IMR-90 (cell line): ENCODE measurements around the gene PRDM2. TPM values are rescaled to one million over a fixed set of nuclear protein-coding genes. Genes with fewer than 3 reads are reported as not detected.

Experiments
- ATAC-seq: fragments of 200-7000 bp; cut with Tn5 transposase; 2 replicates; pipeline ENCODE4 v1.9.1; 2020; ENCODE audit warnings: low read depth, mild to moderate bottlenecking, moderate library complexity
- BruUV-seq: library from RNA; stranded (reverse); fragments of 400-500 nt; replicated peaks from 2 replicates; lab custom pipeline; 2021; lab: Mats Ljungman, UMichigan
- CTCF ChIA-PET: fragments of 300-600 bp; formaldehyde crosslinking; extraction: SDS; loops from one replicate; lab custom pipeline; 2021; ENCODE audit warnings: antibody characterized with exemption; lab: Yijun Ruan, JAX
- POLR2A ChIA-PET: fragments of 300-600 bp; sonication (Branson Sonifier 250); formaldehyde crosslinking; loops from one replicate; lab custom pipeline; 2022; ENCODE audit warnings: antibody characterized with exemption; ENCODE audit not compliant: unreplicated experiment; lab: Charles Lee
- DNase-seq: peaks from one replicate; pipeline ENCODE4 v3.0.0; 2013
- H2AFZ ChIP-seq: replicated peaks from 2 replicates; pipeline ENCODE3; 2013; ENCODE audit warnings: low read length, mild to moderate bottlenecking; ENCODE audit not compliant: poor library complexity
- H2AK5ac ChIP-seq: 2 replicates; pipeline ENCODE4 v1.6.1; 2013; ENCODE audit warnings: low read depth, low read length, inconsistent platforms
- H2AK9ac ChIP-seq: replicated peaks from 2 replicates; pipeline ENCODE3; 2013; ENCODE audit warnings: mild to moderate bottlenecking, low read depth, low read length, moderate library complexity; ENCODE audit not compliant: poor library complexity
- H2BK120ac ChIP-seq: 2 replicates; pipeline ENCODE4 v1.6.1; 2013; ENCODE audit warnings: low read depth, low read length, inconsistent platforms
- H2BK15ac ChIP-seq: 3 replicates; pipeline ENCODE4 v1.6.1; 2013; ENCODE audit warnings: low read depth, low read length, inconsistent platforms
- H2BK20ac ChIP-seq: 2 replicates; pipeline ENCODE4 v1.6.1; 2013; ENCODE audit warnings: low read depth, mild to moderate bottlenecking, inconsistent platforms, low read length, moderate library complexity
- H2BK5ac ChIP-seq: 2 replicates; pipeline ENCODE4 v1.6.1; 2013; ENCODE audit warnings: mild to moderate bottlenecking, low read depth, low read length, inconsistent platforms; ENCODE audit not compliant: poor library complexity, severe bottlenecking
- H3K14ac ChIP-seq: replicated peaks from 2 replicates; pipeline ENCODE4 v1.6.1; 2013; ENCODE audit warnings: low read depth, low read length, inconsistent platforms
- H3K18ac ChIP-seq: 2 replicates; pipeline ENCODE4 v1.6.1; 2013; ENCODE audit warnings: low read depth, low read length, control low read depth
- H3K23ac ChIP-seq: 2 replicates; pipeline ENCODE4 v1.6.1; 2013; ENCODE audit warnings: low read depth, low read length, inconsistent platforms
- H3K27ac ChIP-seq: 2 replicates; pipeline ENCODE4 v1.5.1; 2013; ENCODE audit warnings: mild to moderate bottlenecking, control low read depth, low read length; ENCODE audit not compliant: insufficient read depth
- H3K27me3 ChIP-seq: 2 replicates; pipeline ENCODE4 v1.6.1; 2013; ENCODE audit warnings: low read length; ENCODE audit not compliant: control insufficient read depth, insufficient read depth
- H3K36me3 ChIP-seq: 2 replicates; pipeline ENCODE4 v1.6.1; 2013; ENCODE audit warnings: low read length, mixed read lengths; ENCODE audit not compliant: control insufficient read depth, insufficient read depth
- H3K4ac ChIP-seq: 2 replicates; pipeline ENCODE4 v1.6.1; 2013; ENCODE audit warnings: low read depth, low read length, inconsistent platforms
- H3K4me1 ChIP-seq: 2 replicates; pipeline ENCODE4 v1.6.1; 2013; ENCODE audit warnings: low read length, mixed read lengths; ENCODE audit not compliant: control insufficient read depth, insufficient read depth
- H3K4me2 ChIP-seq: 2 replicates; pipeline ENCODE4 v1.6.1; 2013; ENCODE audit warnings: low read depth, mild to moderate bottlenecking, control low read depth, low read length, moderate library complexity
- H3K4me3 ChIP-seq: 2 replicates; pipeline ENCODE4 v1.5.1; 2013; ENCODE audit warnings: low read depth, mild to moderate bottlenecking, control low read depth, low read length, moderate library complexity; ENCODE audit not compliant: insufficient read depth
- H3K56ac ChIP-seq: 2 replicates; pipeline ENCODE4 v1.6.1; 2013; ENCODE audit warnings: low read length, inconsistent platforms; ENCODE audit not compliant: insufficient read depth; ENCODE audit errors: extremely low read depth
- H3K79me1 ChIP-seq, 2 experiments: 2 replicates each; pipeline ENCODE4 v1.6.1; 2013; ENCODE audit warnings: low read length in 2 of 2, inconsistent platforms in 1 of 2, low read depth in 1 of 2
- H3K9ac ChIP-seq: 2 replicates; pipeline ENCODE4 v1.6.1; 2013; ENCODE audit warnings: low read depth, low read length, control low read depth
- H3K9me1 ChIP-seq: 2 replicates; pipeline ENCODE4 v1.6.1; 2013; ENCODE audit warnings: low read length, inconsistent platforms; ENCODE audit not compliant: insufficient read depth
- H3K9me3 ChIP-seq: 2 replicates; pipeline ENCODE4 v1.6.1; 2013; ENCODE audit warnings: low read length; ENCODE audit not compliant: control insufficient read depth, insufficient read depth
- H4K20me1 ChIP-seq: 2 replicates; pipeline ENCODE4 v1.6.1; 2013; ENCODE audit warnings: low read length, inconsistent platforms; ENCODE audit not compliant: insufficient read depth
- H4K5ac ChIP-seq: 2 replicates; pipeline ENCODE4 v1.6.1; 2013; ENCODE audit warnings: mild to moderate bottlenecking, low read depth, low read length, control low read depth
- H4K8ac ChIP-seq, 2 experiments: 2 replicates each; pipeline ENCODE4 v1.6.1; 2013; ENCODE audit warnings: low read depth in 2 of 2, low read length in 2 of 2, control low read depth in 1 of 2, inconsistent platforms in 1 of 2
- H4K91ac ChIP-seq: 2 replicates; pipeline ENCODE4 v1.6.1; 2013; ENCODE audit warnings: low read depth, low read length, inconsistent platforms; ENCODE audit not compliant: insufficient read depth
- BHLHE40 ChIP-seq: fragments of 150-350 bp; IDR thresholded peaks from 2 replicates; pipeline ENCODE4 v1.6.1; 2016; ENCODE audit warnings: mild to moderate bottlenecking, low read depth, low read length
- CEBPB ChIP-seq: IDR thresholded peaks from 2 replicates; pipeline ENCODE4 v1.6.1; 2012; ENCODE audit warnings: low read depth, low read length, improper control_type of control experiment
- CHD1 ChIP-seq: IDR thresholded peaks from 2 replicates; pipeline ENCODE4 v1.6.1; 2012; ENCODE audit warnings: low read depth, low read length, improper control_type of control experiment
- CTCF ChIP-seq: conservative IDR thresholded peaks from 2 replicates; pipeline ENCODE4 v1.5.1; 2012; ENCODE audit warnings: mild to moderate bottlenecking, low read depth, low read length, improper control_type of control experiment
- ELK1 ChIP-seq: fragments of 150-350 bp; IDR thresholded peaks from 2 replicates; pipeline ENCODE4 v1.6.1; 2016; ENCODE audit warnings: low read depth, mild to moderate bottlenecking, low read length, moderate library complexity, borderline replicate concordance
- FOS ChIP-seq: fragments of 150-350 bp; IDR thresholded peaks from 2 replicates; pipeline ENCODE4 v1.6.1; 2016; ENCODE audit warnings: low read depth, low read length
- MAFK ChIP-seq: IDR thresholded peaks from 2 replicates; pipeline ENCODE4 v1.6.1; 2012; ENCODE audit warnings: low read depth, low read length, improper control_type of control experiment
- MAZ ChIP-seq: IDR thresholded peaks from 2 replicates; pipeline ENCODE4 v1.6.1; 2012; ENCODE audit warnings: low read depth, mild to moderate bottlenecking, low read length, improper control_type of control experiment, moderate library complexity, borderline replicate concordance
- MXI1 ChIP-seq: IDR thresholded peaks from 2 replicates; pipeline ENCODE4 v1.6.1; 2012; ENCODE audit warnings: low read depth, mild to moderate bottlenecking, low read length, moderate library complexity, borderline replicate concordance
- POLR2A ChIP-seq: IDR thresholded peaks from 2 replicates; pipeline ENCODE4 v1.6.1; 2012; ENCODE audit warnings: mild to moderate bottlenecking, low read depth, low read length
- RAD21 ChIP-seq: IDR thresholded peaks from 2 replicates; pipeline ENCODE4 v1.6.1; 2012; ENCODE audit warnings: low read length, improper control_type of control experiment
- RCOR1 ChIP-seq: IDR thresholded peaks from 2 replicates; pipeline ENCODE4 v1.6.1; 2012; ENCODE audit warnings: mild to moderate bottlenecking, low read length, improper control_type of control experiment; ENCODE audit not compliant: insufficient replicate concordance
- RFX5 ChIP-seq: IDR thresholded peaks from 2 replicates; pipeline ENCODE4 v1.8.0; 2012; ENCODE audit warnings: low read depth, mild to moderate bottlenecking, low read length, moderate library complexity
- SMC3 ChIP-seq: fragments of 150-350 bp; IDR thresholded peaks from 2 replicates; pipeline ENCODE4 v1.6.1; 2016; ENCODE audit warnings: low read depth, mild to moderate bottlenecking, antibody characterized with exemption, low read length, moderate library complexity
- USF2 ChIP-seq: fragments of 150-350 bp; IDR thresholded peaks from 2 replicates; pipeline ENCODE4 v1.6.1; 2017; ENCODE audit warnings: mild to moderate bottlenecking, antibody characterized with exemption, low read length, low read depth
- WGBS, 2 experiments: methylation state at CpG; one replicate each; pipeline versions ENCODE4 v1.1.5 to v1.1.7; 2013; ENCODE audit warnings: missing lambda C conversion rate in 2 of 2; ENCODE audit not compliant: insufficient read length in 1 of 2; ENCODE audit errors: extremely low coverage in 2 of 2; 5-methylcytosine and 5-hydroxymethylcytosine counted together
- dilution Hi-C: fragments of 300-500 bp; cut with HindIII; formaldehyde crosslinking; loops from one replicate; pipeline ENCODE4 v1.14.3; 2018; ENCODE audit warnings: low sequenced_read_pairs; ENCODE audit not compliant: unreplicated experiment
- in situ Hi-C: fragments of 300-500 bp; cut with MboI; formaldehyde crosslinking; loops from 3 replicates; pipeline ENCODE4 v1.14.3; 2019; ENCODE audit warnings: low sequenced_read_pairs, inconsistent platforms, mixed read lengths
- intact Hi-C: fragments of 100-400 bp; cut with micrococcal nuclease; formaldehyde crosslinking; loops from 2 replicates; pipeline ENCODE4 v1.10.0; 2022
- polyA plus RNA-seq, 3 experiments: library from polyadenylated mRNA; depleted of rRNA; stranded (reverse); fragments of >200 nt; gene quantifications; 2 replicates each; pipeline ENCODE4 v1.2.3, GENCODE V29; 2012; ENCODE audit warnings: low replicate concordance in 1 of 3
- total RNA-seq: library from RNA; depleted of rRNA; stranded (reverse); fragments of >200 nt; gene quantifications from 2 replicates; pipeline ENCODE4 v1.2.3, GENCODE V29; 2012

The PRDM2 gene
- total and polyA plus RNA-seq, 2 of the 4 experiments (the other 2 are of a cell fraction) = 3.4 to 8.9 TPM

- in situ Hi-C loops (no loop called here), dilution Hi-C loops (no loop called here), intact Hi-C loops (no loop called here)
- H3K56ac ChIP-seq = no peak overlapping the region
- H3K14ac ChIP-seq = no peak overlapping the region
- ATAC-seq (no peak), DNase-seq (no peak)
- CTCF ChIA-PET = no interaction called here
- no peak overlapping the region for H3K18ac ChIP-seq
- no peak overlapping the region for H2BK120ac ChIP-seq
- H3K79me1 ChIP-seq = no peaks in the 10 kb centered on the region
- no peak overlapping the region for H3K27ac ChIP-seq
- no peak overlapping the region for H2BK5ac ChIP-seq
- POLR2A ChIA-PET = no interaction called here
- no peak overlapping the region for H2BK15ac ChIP-seq
- H4K5ac ChIP-seq = no peak overlapping the region
- H4K20me1 ChIP-seq = no peaks in the 10 kb centered on the region
- no CpG with 5 or more reads among the region's 7 CpGs for WGBS, 2 experiments
- no peak overlapping the region for H2AK5ac ChIP-seq
- no peak overlapping the region for H4K91ac ChIP-seq
- H3K9ac ChIP-seq = no peak overlapping the region
- no peak overlapping the region for H3K23ac ChIP-seq
- no peak overlapping the region for H3K4me3 ChIP-seq
- no peaks in the 10 kb centered on the region for H3K36me3 ChIP-seq
- H2BK20ac ChIP-seq = no peak overlapping the region
- H3K27me3 ChIP-seq = no peaks in the 10 kb centered on the region
- H2AFZ ChIP-seq = no peak overlapping the region
- H3K4me2 ChIP-seq = no peak overlapping the region
- no peaks in the 10 kb centered on the region for H3K9me1 ChIP-seq
- no peak overlapping the region for H3K4ac ChIP-seq
- H4K8ac ChIP-seq = no peak overlapping the region
- BruUV-seq = no TSS peak
- H3K4me1 ChIP-seq = no peaks in the 10 kb centered on the region
- H3K9me3 ChIP-seq = peaks cover 23% of the 10 kb centered on the region
- H2AK9ac ChIP-seq = no peak overlapping the region
- TF ChIP-seq MAZ = no peak
- no peak for TF ChIP-seq USF2
- TF ChIP-seq RAD21 = no peak
- TF ChIP-seq BHLHE40 = no peak
- no peak for TF ChIP-seq SMC3
- TF ChIP-seq CTCF = no peak
- TF ChIP-seq POLR2A = no peak
- TF ChIP-seq MAFK = no peak
- no peak for TF ChIP-seq FOS
- no peak for TF ChIP-seq RCOR1
- TF ChIP-seq CHD1 = no peak
- no peak for TF ChIP-seq RFX5
- TF ChIP-seq ELK1 = no peak
- no peak for TF ChIP-seq CEBPB
- no peak for TF ChIP-seq MXI1
Observed at GRCh38 chr1:13869172-13869797, 169.3 kb downstream of the PRDM2 start.
